ENCODE results near the gene PPFIA4.
A peak's percentile ranks its signal among the peaks of the same experiment; 100 is the strongest.

The PPFIA4 gene

GRCh38 chr1:203082571-203083462, 56.5 kb downstream of the PPFIA4 start:
- DNase-seq (ENCODE audit: low read depth in 2 of 2): no peak

GRCh38 chr1:203083463-203083921, 57.2 kb downstream of the PPFIA4 start:
- no peak for DNase-seq (ENCODE audit: low read depth in 2 of 2)

- DNase-seq (ENCODE audit: low read depth in 2 of 2): peak in 1 of 2 donors; percentile 29
Measured at GRCh38 chr1:203084588-203085527, 58.6 kb downstream of the PPFIA4 start.

GRCh38 chr1:203085528-203086406, 59.5 kb downstream of the PPFIA4 start, which contains the start of gene MYOG:
TSS of gene MYOG (minus strand) at chr1:203086012. CDS start at chr1:203085961, 51 bp downstream.
- no peak for DNase-seq (ENCODE audit: low read depth in 2 of 2)

- no peak for DNase-seq (ENCODE audit: low read depth in 2 of 2)
Measured at GRCh38 chr1:203086992-203087763, 60.9 kb downstream of the PPFIA4 start.

- no peak for DNase-seq (ENCODE audit: low read depth in 2 of 2)
Measured at GRCh38 chr1:203088441-203088840, 62.1 kb downstream of the PPFIA4 start.

- DNase-seq (ENCODE audit: low read depth in 2 of 2): no peak
Measured at GRCh38 chr1:203089001-203089650, 62.8 kb downstream of the PPFIA4 start.

- no peak for DNase-seq (ENCODE audit: low read depth in 2 of 2)
Measured at GRCh38 chr1:203089651-203090045, 63.4 kb downstream of the PPFIA4 start.

- no peak for DNase-seq (ENCODE audit: low read depth in 2 of 2)
Measured at GRCh38 chr1:203090421-203091198, 64.3 kb downstream of the PPFIA4 start.

- DNase-seq (ENCODE audit: low read depth in 2 of 2): no peak
Measured at GRCh38 chr1:203091199-203091477, 64.8 kb downstream of the PPFIA4 start.

GRCh38 chr1:203091761-203092330, 65.6 kb downstream of the PPFIA4 start:
- no peak for DNase-seq (ENCODE audit: low read depth in 2 of 2)

- DNase-seq (ENCODE audit: low read depth in 2 of 2): no peak
Measured at GRCh38 chr1:203093754-203094410, 67.6 kb downstream of the PPFIA4 start.

- no peak for DNase-seq (ENCODE audit: low read depth in 2 of 2)
Measured at GRCh38 chr1:203095061-203095690, 68.9 kb downstream of the PPFIA4 start.

- no peak for DNase-seq (ENCODE audit: low read depth in 2 of 2)
Measured at GRCh38 chr1:203096566-203096965, 70.3 kb downstream of the PPFIA4 start.

GRCh38 chr1:203097001-203097400, 70.7 kb downstream of the PPFIA4 start:
- no peak for DNase-seq (ENCODE audit: low read depth in 2 of 2)

- no peak for DNase-seq (ENCODE audit: low read depth in 2 of 2)
Measured at GRCh38 chr1:203098445-203098844, 72.2 kb downstream of the PPFIA4 start.

- no peak for DNase-seq (ENCODE audit: low read depth in 2 of 2)
Measured at GRCh38 chr1:203098914-203099520, 72.7 kb downstream of the PPFIA4 start.

Data from stimulated activated CD8-positive, alpha-beta memory T cell treated with anti-CD3 and anti-CD28 coated beads, Interleukin-2, amount 100 ng/mL, for 48 hours (primary cell).